ENCODE results near the gene ACR.
"Not testable (repeated sequence)": the region's sequence is repeated elsewhere in the genome, so short reads cannot be mapped to it uniquely, and the experiment has no call there.

Gene ACR

DNA sequence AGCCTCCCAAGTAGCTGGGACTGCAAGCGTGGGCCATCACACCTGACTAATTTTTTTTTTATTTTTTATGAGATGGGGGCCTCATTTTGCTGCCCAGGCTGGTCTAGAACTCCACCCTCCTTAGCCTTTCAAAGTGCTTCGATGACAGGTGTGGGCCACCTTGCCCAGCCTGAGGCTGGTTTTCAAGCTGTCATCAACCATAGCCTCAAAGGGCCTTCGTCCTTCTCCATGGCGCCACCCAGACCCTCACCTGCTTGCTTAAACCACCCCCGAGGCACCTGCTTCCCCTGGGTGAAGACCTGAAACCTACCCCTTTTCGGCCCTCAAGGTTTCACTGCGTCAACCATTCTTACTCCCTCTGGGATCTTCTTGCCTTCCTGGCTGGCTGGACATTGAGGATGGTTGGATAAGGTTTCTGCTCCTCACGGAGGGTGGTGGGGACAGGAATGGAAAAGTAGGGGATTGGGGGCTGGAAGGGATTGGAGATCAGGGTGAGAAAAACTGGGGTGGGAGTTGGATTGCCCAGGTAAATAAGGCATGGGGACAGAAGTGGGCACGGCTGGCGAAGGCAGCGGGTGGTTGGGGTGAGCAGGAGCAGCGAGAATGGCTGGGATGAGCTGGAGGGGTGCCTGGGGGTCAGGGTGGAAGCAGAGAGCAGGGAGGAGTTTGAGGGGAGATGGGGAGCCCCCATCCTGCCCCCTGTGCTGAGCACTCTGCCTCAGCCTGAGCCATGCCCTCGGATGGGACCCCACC is 2.8 kb upstream of the ACR start:
- no peak for DNase-seq

DNA sequence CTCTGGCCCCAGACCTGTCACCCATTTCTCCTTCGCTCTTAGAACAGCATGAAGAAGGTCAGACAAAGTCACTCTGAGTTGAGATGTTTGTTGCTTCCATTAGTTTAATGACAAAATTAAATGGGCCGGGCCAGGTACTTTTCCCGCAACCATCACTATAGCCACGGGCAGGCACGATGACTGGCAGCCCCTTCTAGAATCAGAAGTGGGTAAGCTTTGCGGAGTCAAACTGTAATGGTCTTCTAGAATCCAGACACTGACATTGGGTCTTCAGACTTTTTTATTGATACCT is 2.3 kb upstream of the ACR start:
- DNase-seq = no peak

DNA sequence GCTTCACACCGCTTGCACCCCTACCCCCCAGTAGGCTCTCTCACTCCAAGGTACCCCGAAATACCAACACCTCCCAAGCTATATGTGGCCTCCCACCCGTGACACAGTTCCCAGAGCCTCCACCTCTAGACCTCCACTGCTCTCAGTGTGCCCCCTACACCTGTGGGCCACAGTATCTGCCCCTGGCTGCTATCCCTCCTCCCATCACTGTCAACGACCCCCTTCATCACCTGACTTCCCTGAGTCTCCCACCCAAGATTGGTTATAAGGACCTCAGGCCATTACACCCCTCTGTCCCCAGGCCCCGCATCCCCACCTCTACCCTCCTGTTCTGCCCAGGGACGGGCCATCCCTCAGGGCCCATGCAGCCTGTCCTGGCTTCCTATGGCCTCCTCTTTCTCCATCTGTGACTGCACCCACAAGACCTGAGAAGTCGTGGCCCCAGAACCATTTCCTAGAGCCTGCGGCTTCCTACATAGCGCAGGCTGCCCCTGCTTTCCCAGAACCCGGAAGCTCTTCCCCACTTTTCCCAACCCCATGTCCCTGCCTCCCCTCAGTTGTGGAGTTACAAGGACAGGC is 734 bp downstream of the ACR start:
- DNase-seq = no peak

DNA sequence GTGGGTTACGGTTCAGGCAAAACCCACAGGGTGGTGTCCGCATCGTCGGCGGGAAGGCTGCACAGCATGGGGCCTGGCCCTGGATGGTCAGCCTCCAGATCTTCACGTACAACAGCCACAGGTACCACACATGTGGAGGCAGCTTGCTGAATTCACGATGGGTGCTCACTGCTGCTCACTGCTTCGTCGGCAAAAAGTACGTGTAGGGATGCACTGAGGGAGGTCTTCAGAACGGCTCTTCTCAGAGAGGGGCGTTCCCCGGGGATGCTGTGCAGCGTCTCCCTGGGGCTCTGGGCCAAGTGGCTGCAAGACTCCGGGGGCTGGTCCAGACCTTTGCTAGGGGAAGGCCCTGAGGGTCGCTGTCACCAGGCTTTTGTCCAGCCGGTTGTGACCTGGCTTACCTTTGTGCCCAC is 1.3 kb downstream of the ACR start:
- no peak for DNase-seq

DNA sequence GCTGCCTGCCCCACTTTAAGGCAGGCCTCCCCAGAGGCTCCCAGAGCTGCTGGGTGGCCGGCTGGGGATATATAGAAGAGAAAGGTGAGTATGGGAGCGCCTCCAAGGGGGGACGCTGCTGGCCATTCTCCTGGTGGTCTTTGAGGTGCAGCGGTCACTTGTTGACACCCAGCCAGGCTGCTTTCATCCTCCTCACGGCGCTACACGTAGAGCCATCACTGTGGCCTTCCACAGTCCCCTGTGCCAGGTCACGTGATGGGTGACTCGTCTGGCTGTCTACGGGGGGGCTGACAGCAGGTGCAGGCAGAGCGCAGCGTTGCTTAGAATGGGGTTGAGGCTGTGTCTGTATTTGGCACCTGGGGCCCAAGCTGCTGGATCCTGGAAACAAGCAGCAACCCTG is 1.9 kb downstream of the ACR start:
- no peak for DNase-seq

- not testable (repeated sequence) for DNase-seq
Observed at GRCh38 chr22:50740714-50741113, 2.7 kb downstream of the ACR start.

GRCh38 chr22:50744424-50744823 is 6.4 kb downstream of the ACR start:
- not testable (repeated sequence) for DNase-seq

GRCh38 chr22:50747521-50747920 is 9.5 kb downstream of the ACR start:
- DNase-seq = not testable (repeated sequence)

DNA sequence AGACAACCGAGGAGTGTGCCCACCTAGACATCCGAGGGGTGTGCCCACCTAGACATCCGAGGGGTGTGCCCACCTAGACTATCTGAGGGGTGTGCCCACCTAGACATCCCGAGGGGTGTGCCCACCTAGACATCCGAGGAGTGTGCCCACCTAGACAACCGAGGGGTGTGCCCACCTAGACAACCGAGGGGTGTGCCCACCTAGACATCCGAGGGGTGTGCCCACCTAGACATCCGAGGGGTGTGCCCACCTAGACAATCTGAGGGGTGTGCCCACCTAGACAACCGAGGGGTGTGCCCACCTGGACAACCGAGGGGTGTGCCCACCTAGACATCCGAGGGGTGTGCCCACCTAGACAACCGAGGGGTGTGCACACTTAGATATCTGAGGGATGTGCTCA is 10.6 kb downstream of the ACR start:
- DNase-seq = not testable (repeated sequence)

GRCh38 chr22:50749302-50750074 is 11.5 kb downstream of the ACR start:
- not testable (repeated sequence) for DNase-seq

- DNase-seq = not testable (repeated sequence)
Observed at GRCh38 chr22:50755251-50755650, 17.2 kb downstream of the ACR start.

- DNase-seq = not testable (repeated sequence)
Observed at GRCh38 chr22:50756406-50756805, 18.4 kb downstream of the ACR start.

GRCh38 chr22:50756949-50757491 is 19.0 kb downstream of the ACR start:
- DNase-seq = peak; percentile 67 to 73

GRCh38 chr22:50759597-50760341 is 21.8 kb downstream of the ACR start:
- not testable (repeated sequence) for DNase-seq

DNA sequence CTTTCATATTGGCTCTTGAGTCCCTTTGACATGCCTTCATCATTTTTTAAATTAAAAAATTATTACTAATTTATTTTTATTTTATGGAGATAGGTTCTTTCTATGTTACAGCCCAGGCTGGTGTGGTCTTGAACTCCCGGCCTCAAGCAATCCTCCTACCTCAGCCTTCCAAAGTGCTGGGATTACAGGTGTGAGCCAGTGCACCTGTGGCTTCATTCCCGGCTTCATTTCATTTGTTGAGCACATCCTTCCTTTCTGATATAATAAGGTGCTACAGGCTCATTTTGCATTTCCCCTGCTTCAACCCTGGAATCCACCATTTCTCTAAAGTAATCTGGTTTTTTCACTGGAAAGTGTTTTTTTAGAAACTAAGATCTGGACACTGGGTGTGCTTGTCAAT is 23.8 kb downstream of the ACR start:
- DNase-seq = not testable (repeated sequence)

DNA sequence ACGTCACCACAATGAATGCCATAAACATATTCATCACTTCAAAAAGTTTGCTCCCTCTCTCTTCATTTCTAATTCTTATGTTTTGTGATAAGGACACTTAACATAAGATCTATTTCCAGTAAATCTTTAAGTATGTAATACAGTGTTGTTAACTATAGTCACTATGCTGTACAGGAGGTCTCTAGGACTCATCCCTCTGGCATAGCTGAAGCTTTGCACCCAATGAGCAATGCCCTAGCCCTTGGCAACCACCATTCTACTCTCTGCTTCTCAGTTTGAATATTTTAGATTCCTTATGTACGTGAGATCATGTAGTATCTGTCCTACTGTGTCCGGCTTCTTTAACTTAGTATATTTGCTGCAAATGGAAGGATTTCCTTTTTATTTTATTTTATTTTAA is 26.3 kb downstream of the ACR start:
- DNase-seq = not testable (repeated sequence)

- peak in 1 of 2 donors; percentile 5 for DNase-seq
Observed at GRCh38 chr22:50775132-50775531, 37.1 kb downstream of the ACR start.

GRCh38 chr22:50777631-50778030 is 39.6 kb downstream of the ACR start:
- DNase-seq = not testable (repeated sequence)

DNA sequence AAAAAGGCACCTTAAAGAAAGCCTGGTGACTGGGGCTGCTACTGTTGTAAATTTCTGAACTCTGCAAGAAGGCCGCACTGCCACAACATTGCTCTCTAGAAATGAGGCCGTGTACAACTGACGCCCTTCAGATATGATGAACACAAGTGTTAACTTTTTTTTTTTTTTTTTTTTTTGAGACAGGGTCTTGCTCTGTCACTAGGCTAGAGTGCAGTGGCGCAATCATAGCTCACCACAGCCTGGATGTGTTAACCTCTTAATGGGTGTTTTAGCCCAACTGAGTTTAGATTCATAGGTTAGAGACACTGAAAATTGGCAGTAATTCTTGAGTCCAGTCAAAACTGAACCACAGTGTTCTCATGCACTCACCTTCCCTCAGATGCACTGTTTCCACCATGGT is 42.2 kb downstream of the ACR start:
- not testable (repeated sequence) for DNase-seq

DNA sequence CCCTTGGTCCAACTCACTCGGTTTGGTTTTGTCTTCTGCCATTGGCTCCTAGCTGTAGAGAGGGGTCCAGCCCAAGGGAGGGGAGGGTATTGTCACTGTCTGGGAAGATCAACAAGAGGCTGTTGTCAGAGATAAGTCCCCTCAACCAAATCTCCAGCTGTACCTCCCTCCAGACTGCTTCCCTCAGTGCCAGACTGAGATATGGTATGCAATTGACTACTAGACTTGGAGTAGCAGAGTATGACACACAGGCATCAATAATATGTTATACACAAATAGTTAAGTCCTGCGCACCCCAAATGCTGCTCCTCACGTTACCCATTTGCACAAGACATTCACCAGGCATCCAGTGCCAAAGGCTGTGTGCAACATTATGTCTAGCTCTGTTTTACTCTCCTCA is 44.2 kb downstream of the ACR start:
- not testable (repeated sequence) for DNase-seq

DNA sequence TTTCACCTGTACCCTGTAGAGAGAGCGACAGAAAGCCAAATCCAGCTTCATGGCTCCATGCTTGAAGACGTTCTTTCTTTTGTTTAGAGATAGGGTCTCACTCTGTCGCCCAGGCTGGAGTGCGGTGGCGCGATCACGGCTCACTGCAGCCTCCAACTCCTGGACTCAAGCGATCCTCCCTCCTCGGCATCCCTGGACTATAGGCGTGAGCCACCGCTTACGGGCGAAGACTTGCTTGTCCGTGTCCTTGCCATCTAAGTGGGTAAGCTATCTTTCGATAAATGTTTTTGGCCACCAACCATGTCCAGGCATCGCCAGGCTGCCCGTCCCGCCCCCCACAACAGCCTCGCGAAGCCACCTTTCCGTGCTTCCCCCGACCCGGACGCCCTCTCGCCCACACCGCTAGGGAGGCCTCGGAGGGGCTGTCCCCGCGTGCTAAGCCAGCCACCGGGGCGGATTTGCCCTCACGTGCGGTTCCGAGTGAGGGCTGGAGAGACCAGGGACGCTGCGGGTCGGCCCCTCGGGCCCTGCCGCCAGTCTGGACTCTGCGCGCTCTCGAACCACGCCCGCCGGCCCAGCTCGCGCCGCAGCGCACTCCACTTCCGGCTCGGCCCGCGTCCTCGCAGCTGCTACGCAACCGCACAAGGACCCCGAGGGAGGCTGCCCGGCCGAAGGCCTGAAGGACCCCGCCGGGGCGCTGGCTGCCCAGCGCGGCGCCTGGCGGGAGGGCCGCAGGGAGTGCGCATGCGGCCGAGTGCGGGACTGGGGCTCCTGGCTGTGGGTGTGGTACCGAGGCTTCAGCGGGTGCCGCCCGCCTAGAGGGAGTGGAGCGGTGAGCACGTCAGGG is 45.3 kb downstream of the ACR start, which contains the start of gene RABL2B:
RABL2B (minus strand) TSS at position 604 of the 847 bp plus-strand sequence. CDS start 1,342 bp downstream, outside the sequence.
- DNase-seq = peak; percentile 90 to 92

- DNase-seq = peak; percentile 15 to 36
Observed at GRCh38 chr22:50783880-50784276, 45.9 kb downstream of the ACR start.

All from CD4-positive, alpha-beta T cell treated with Interleukin-1 beta for 1 hour (primary cell).